Caco-2 (cell line): ENCODE data around the gene GCN1. TPM values are rescaled to one million over a fixed set of nuclear protein-coding genes. Genes with fewer than 3 reads are reported as not detected.

ENCODE experiments used
- BruUV-seq: library from RNA; stranded (reverse); fragments of 400-500 nt; replicated peaks from 2 replicates; lab custom pipeline; 2021; lab: Mats Ljungman, UMichigan
- CTCF ChIA-PET: fragments of 300-600 bp; sonication (Branson Sonifier 250); formaldehyde crosslinking; loops from one replicate; lab custom pipeline; 2022; ENCODE audit warnings: antibody characterized with exemption; lab: Charles Lee
- POLR2A ChIA-PET: fragments of 300-600 bp; sonication (Branson Sonifier 250); formaldehyde crosslinking; loops from one replicate; lab custom pipeline; 2022; ENCODE audit warnings: antibody characterized with exemption; lab: Charles Lee
- DNase-seq, 2 experiments: peaks; one replicate each; pipeline versions ENCODE4 v3.0.0 to v3.0.0-alpha.2; 2020 to 2022
- H3K27me3 ChIP-seq: replicated peaks from 2 replicates; pipeline ENCODE4 v1.6.0; 2011; ENCODE audit warnings: low read length; ENCODE audit not compliant: control insufficient read depth, insufficient read depth
- H3K36me3 ChIP-seq: 2 replicates; pipeline ENCODE4 v1.5.1; 2011; ENCODE audit warnings: low read length; ENCODE audit not compliant: control insufficient read depth, insufficient read depth
- H3K4me1 ChIP-seq: fragments of 250-450 bp; sonication (Bioruptor Pico); 2 replicates; pipeline ENCODE4 v1.5.1; 2020; ENCODE audit warnings: mild to moderate bottlenecking
- H3K4me3 ChIP-seq: 2 replicates; pipeline ENCODE4 v1.5.1; 2011; ENCODE audit warnings: low read depth, mild to moderate bottlenecking, control low read depth, low read length
- H3K9me3 ChIP-seq: fragments of 250-450 bp; sonication (Bioruptor Pico); 2 replicates; pipeline ENCODE4 v1.5.1; 2020; ENCODE audit warnings: mild to moderate bottlenecking, moderate library complexity
- H3K27ac Mint-ChIP-seq: one replicate; pipeline ENCODE4 v1.8.0; 2022; ENCODE audit warnings: mixed read lengths; ENCODE audit not compliant: unreplicated experiment
- H3K27me3 Mint-ChIP-seq: one replicate; pipeline ENCODE4 v1.8.0; 2022; ENCODE audit warnings: mixed read lengths; ENCODE audit not compliant: insufficient read depth, unreplicated experiment
- H3K36me3 Mint-ChIP-seq: one replicate; pipeline ENCODE4 v1.8.0; 2022; ENCODE audit warnings: mild to moderate bottlenecking, mixed read lengths; ENCODE audit not compliant: insufficient read depth, unreplicated experiment
- H3K4me1 Mint-ChIP-seq: one replicate; pipeline ENCODE4 v1.8.0; 2022; ENCODE audit warnings: low read depth, mixed read lengths; ENCODE audit not compliant: unreplicated experiment
- H3K4me3 Mint-ChIP-seq: one replicate; pipeline ENCODE4 v1.8.0; 2022; ENCODE audit warnings: mild to moderate bottlenecking, moderate library complexity, mixed read lengths; ENCODE audit not compliant: unreplicated experiment
- H3K9me3 Mint-ChIP-seq: one replicate; pipeline ENCODE4 v1.8.0; 2022; ENCODE audit warnings: mixed read lengths; ENCODE audit not compliant: unreplicated experiment
- intact Hi-C: fragments of 100-400 bp; cut with micrococcal nuclease; formaldehyde crosslinking; loops from one replicate; pipeline ENCODE4 v1.10.0; 2022; ENCODE audit not compliant: unreplicated experiment
- total RNA-seq: library from RNA; stranded (reverse); gene quantifications from 2 replicates; pipeline ENCODE4 v1.2.3, GENCODE V29; 2022
- TF ChIP-seq, protein P1 (sequence below), 2 experiments: fragments of 200-600 bp in 1 of 2; IDR thresholded peaks; 1 replicate in 1 of 2; 2 replicates in 1 of 2; pipeline versions ENCODE4 v1.5.1 to v1.8.0; 2011 to 2022; ENCODE audit warnings: antibody characterized with exemption in 1 of 2, control low read depth in 1 of 2, inconsistent platforms in 1 of 2, low read depth in 1 of 2, low read length in 1 of 2, mild to moderate bottlenecking in 1 of 2, moderate library complexity in 1 of 2; ENCODE audit not compliant: insufficient read depth in 1 of 2, severe bottlenecking in 1 of 2, unreplicated experiment in 1 of 2

Gene GCN1
- total RNA-seq, 1 experiment from 2014 or later, result 154 TPM

DNA sequence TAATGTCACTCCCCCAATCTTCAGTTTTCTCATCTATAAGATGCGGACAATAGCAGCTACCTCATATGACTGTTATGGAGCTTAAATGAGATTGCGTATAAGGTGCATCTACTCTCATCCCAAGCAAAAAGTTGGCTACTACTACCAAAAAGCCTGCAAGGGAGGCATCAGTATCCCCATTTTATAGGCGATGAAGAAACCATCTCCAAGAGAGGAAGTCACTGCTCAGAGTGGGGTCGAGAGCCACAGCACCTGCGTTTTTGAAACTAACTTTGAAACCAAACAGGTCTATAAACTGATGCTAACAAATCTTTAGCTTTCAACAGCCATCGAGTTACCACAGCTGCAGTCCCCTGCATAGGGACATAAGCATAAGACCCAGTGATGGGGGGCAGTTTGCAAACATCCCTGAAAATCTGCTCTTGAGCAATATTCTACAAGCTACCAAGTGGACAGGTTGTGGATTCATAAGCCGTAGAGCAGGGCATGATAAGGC lies 3.5 kb downstream of the GCN1 start:
- TF ChIP-seq, protein P1, sequence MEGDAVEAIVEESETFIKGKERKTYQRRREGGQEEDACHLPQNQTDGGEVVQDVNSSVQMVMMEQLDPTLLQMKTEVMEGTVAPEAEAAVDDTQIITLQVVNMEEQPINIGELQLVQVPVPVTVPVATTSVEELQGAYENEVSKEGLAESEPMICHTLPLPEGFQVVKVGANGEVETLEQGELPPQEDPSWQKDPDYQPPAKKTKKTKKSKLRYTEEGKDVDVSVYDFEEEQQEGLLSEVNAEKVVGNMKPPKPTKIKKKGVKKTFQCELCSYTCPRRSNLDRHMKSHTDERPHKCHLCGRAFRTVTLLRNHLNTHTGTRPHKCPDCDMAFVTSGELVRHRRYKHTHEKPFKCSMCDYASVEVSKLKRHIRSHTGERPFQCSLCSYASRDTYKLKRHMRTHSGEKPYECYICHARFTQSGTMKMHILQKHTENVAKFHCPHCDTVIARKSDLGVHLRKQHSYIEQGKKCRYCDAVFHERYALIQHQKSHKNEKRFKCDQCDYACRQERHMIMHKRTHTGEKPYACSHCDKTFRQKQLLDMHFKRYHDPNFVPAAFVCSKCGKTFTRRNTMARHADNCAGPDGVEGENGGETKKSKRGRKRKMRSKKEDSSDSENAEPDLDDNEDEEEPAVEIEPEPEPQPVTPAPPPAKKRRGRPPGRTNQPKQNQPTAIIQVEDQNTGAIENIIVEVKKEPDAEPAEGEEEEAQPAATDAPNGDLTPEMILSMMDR (IDR thresholded peaks at IDR 0.05; ENCODE audit: insufficient read depth in 1 of 2, low read depth in 1 of 2, low read length in 1 of 2, severe bottlenecking in 1 of 2, unreplicated experiment in 1 of 2), result no peak
- Mint-ChIP-seq H3K27me3 (no peaks in the 10 kb centered on the region), H3K4me1 (peaks cover 7% of the 10 kb centered on the region), H3K4me3 (no peak overlapping the region), H3K27ac (no peak overlapping the region), H3K36me3 (peaks cover 84% of the 10 kb centered on the region), H3K9me3 (no peaks in the 10 kb centered on the region)
- H3K9me3 ChIP-seq, result no peaks in the 10 kb centered on the region
- H3K36me3 ChIP-seq, result peaks cover 2% of the 10 kb centered on the region; the same call in 1 of the 2 replicates
- no TSS peak for BruUV-seq
- ChIA-PET CTCF (no interaction called here), POLR2A (interaction anchor here (1.3 kb wide), 1 partner anchor 10 kb away, joined by 11 read pairs; the partner anchor contains the start of gene RPLP0)
- no peak for DNase-seq
- intact Hi-C loops, result no loop called here
- no peak overlapping the region for H3K4me3 ChIP-seq
- no peaks in the 10 kb centered on the region for H3K27me3 ChIP-seq
- peaks cover 16% of the 10 kb centered on the region for H3K4me1 ChIP-seq

DNA sequence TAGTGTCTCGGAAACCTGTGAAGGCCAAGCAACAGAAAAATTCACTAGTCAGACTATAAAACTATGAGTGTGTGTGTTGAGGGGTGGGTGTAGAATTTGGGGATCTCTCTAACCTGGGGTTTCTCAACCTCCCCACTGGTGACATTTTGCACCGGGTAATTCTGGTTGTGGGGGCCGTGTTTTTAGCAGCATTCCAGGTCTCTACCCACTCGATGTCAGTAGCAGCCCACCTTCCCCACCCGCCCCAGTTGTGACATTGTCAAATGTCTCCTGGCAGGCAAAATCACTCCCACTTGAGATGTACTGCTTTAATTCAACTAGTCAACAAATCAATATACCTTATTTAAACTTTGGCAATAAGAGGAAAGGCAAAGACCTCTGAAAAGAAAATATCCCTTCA lies 4.1 kb downstream of the GCN1 start:
- Histone ChIP-seq H3K27me3 (no peaks in the 10 kb centered on the region), H3K9me3 (no peaks in the 10 kb centered on the region), H3K4me3 (no peak overlapping the region), H3K36me3 (peaks cover 2% of the 10 kb centered on the region; the same call in 1 of the 2 replicates), H3K4me1 (peaks cover 12% of the 10 kb centered on the region)
- H3K27me3 Mint-ChIP-seq, result no peaks in the 10 kb centered on the region
- intact Hi-C loops, result no loop called here
- H3K4me1 Mint-ChIP-seq, result peaks cover 7% of the 10 kb centered on the region
- H3K36me3 Mint-ChIP-seq, result peaks cover 82% of the 10 kb centered on the region
- no TSS peak for BruUV-seq
- ChIA-PET CTCF (no interaction called here), POLR2A (no interaction called here)
- no peak overlapping the region for H3K27ac Mint-ChIP-seq
- DNase-seq, result no peak
- no peaks in the 10 kb centered on the region for H3K9me3 Mint-ChIP-seq
- TF ChIP-seq, protein P1 (IDR thresholded peaks at IDR 0.05; ENCODE audit: insufficient read depth in 1 of 2, low read depth in 1 of 2, low read length in 1 of 2, severe bottlenecking in 1 of 2, unreplicated experiment in 1 of 2), result no peak
- H3K4me3 Mint-ChIP-seq, result no peak overlapping the region

DNA sequence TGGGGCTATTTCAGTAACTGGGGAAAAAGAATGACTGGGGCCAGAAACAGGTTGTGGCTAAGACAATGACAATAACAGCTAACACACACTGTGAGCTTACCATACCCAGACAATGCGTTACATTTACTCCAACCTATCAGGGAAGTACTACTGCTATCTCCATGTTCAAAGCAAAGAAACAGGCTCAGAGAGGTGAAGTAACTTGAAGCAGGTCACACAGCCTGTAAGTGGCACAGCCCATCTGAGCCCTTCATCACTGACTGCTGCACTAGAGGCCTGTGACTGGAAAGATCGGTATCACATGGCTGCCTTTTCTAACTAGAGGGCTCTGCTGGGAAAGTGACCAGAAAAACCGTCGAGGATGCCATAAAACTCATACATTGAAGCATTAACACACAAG lies 7.9 kb downstream of the GCN1 start:
- peaks cover 7% of the 10 kb centered on the region; the same call in 1 of the 2 replicates for H3K36me3 ChIP-seq
- TF ChIP-seq, protein P1 (IDR thresholded peaks at IDR 0.05; ENCODE audit: insufficient read depth in 1 of 2, low read depth in 1 of 2, low read length in 1 of 2, severe bottlenecking in 1 of 2, unreplicated experiment in 1 of 2), result no peak
- H3K27me3 ChIP-seq, result no peaks in the 10 kb centered on the region
- no peaks in the 10 kb centered on the region for H3K27me3 Mint-ChIP-seq
- no peaks in the 10 kb centered on the region for H3K9me3 Mint-ChIP-seq
- POLR2A ChIA-PET, result no interaction called here
- intact Hi-C loops, result no loop called here
- no peak overlapping the region for H3K27ac Mint-ChIP-seq
- no TSS peak for BruUV-seq
- H3K4me3 ChIP-seq, result no peak overlapping the region
- peaks cover 90% of the 10 kb centered on the region for H3K36me3 Mint-ChIP-seq
- CTCF ChIA-PET, result no interaction called here
- no peaks in the 10 kb centered on the region for H3K9me3 ChIP-seq
- peaks cover 14% of the 10 kb centered on the region for H3K4me1 Mint-ChIP-seq
- no peak for DNase-seq
- H3K4me1 ChIP-seq, result peaks cover 13% of the 10 kb centered on the region
- H3K4me3 Mint-ChIP-seq, result no peak overlapping the region
